Uterus (tissue), 2 donors: Measurements from ENCODE around the gene GANC.

Experiments
- POLR2A ChIP-seq, 2 donors: fragments of 450-650 bp; IDR thresholded peaks; one replicate each; pipeline ENCODE4 v1.6.1; 2016; ENCODE audit warnings: antibody characterized with exemption in 2 of 2, mild to moderate bottlenecking in 1 of 2, moderate library complexity in 1 of 2
- TF ChIP-seq, protein P1 (sequence below), 4 experiments: fragments of 200-600 bp in 2 of 4; fragments of 450-650 bp in 2 of 4; sonication (generic) in 2 of 4; IDR thresholded peaks; one replicate each; pipeline ENCODE4 v1.5.1; 2016 to 2019; ENCODE audit warnings: antibody characterized with exemption in 4 of 4, mild to moderate bottlenecking in 2 of 4, moderate library complexity in 1 of 4

DNA sequence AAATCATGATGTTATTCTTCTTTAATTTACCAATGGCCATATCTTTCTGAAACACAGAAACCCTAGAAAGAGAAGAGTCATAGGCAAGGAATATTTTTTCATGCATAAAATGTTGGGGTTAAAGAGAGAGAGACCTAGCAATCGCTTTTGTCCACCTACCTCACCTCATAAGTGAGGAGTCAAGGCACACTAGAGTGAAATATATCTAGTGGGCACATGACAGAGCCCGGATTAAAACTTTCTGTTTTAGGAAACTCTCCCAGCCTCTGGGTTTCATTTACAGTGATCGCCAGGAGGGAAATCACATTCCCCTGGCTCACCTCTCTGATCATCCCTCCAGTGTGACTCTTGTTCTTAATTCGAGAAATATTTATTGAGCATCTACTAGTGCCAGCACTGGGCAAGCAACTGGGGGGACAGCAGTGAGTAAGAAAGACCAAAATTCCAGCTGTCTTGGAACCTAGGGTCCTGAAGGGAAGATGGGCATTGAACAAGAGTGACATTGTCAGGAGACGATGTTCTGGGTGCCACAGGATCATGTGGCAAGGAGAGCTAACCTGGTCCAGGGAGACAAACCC is 87.6 kb downstream of the GANC start:
- no peak for TF ChIP-seq POLR2A (IDR thresholded peaks at IDR 0.05)
- TF ChIP-seq, protein P1, sequence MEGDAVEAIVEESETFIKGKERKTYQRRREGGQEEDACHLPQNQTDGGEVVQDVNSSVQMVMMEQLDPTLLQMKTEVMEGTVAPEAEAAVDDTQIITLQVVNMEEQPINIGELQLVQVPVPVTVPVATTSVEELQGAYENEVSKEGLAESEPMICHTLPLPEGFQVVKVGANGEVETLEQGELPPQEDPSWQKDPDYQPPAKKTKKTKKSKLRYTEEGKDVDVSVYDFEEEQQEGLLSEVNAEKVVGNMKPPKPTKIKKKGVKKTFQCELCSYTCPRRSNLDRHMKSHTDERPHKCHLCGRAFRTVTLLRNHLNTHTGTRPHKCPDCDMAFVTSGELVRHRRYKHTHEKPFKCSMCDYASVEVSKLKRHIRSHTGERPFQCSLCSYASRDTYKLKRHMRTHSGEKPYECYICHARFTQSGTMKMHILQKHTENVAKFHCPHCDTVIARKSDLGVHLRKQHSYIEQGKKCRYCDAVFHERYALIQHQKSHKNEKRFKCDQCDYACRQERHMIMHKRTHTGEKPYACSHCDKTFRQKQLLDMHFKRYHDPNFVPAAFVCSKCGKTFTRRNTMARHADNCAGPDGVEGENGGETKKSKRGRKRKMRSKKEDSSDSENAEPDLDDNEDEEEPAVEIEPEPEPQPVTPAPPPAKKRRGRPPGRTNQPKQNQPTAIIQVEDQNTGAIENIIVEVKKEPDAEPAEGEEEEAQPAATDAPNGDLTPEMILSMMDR (IDR thresholded peaks at IDR 0.05) = no peak
